HEK293T (cell line): ENCODE data around the gene LMO4.
A peak's percentile ranks its signal among the peaks of the same experiment; 100 is the strongest.

Experiments
- CTCF ChIA-PET: fragments of 350-600 bp; formaldehyde crosslinking; extraction: SDS; loops from one replicate; lab custom pipeline; 2021; ENCODE audit warnings: antibody characterized with exemption, inconsistent platforms; lab: Yijun Ruan, JAX
- POLR2A ChIA-PET: fragments of 350-600 bp; formaldehyde crosslinking; extraction: SDS; loops from one replicate; lab custom pipeline; 2020; ENCODE audit warnings: antibody characterized with exemption, inconsistent platforms; lab: Yijun Ruan, JAX
- DNase-seq: peaks from one replicate; pipeline ENCODE4 v3.0.0; 2012; ENCODE audit warnings: mixed read lengths; ENCODE audit errors: extremely low spot score
- ARNT ChIP-seq: fragments of 450-650 bp; IDR thresholded peaks from 2 replicates; pipeline ENCODE4 v1.6.1; 2017; ENCODE audit warnings: mild to moderate bottlenecking
- BHLHE40 ChIP-seq: fragments of 450-650 bp; IDR thresholded peaks from 2 replicates; pipeline ENCODE4 v1.6.1; 2016; ENCODE audit warnings: mild to moderate bottlenecking, moderate library complexity, borderline replicate concordance
- CTBP1 ChIP-seq: fragments of 450-650 bp; IDR thresholded peaks from 2 replicates; pipeline ENCODE4 v1.6.1; 2016; ENCODE audit warnings: borderline replicate concordance
- ELF4 ChIP-seq: fragments of 450-650 bp; IDR thresholded peaks from 2 replicates; pipeline ENCODE4 v1.6.1; 2017; ENCODE audit warnings: antibody characterized with exemption
- FOXA1 ChIP-seq: fragments of 450-650 bp; IDR thresholded peaks from 2 replicates; pipeline ENCODE4 v1.6.1; 2016; ENCODE audit warnings: mild to moderate bottlenecking
- FOXK2 ChIP-seq: fragments of 450-650 bp; IDR thresholded peaks from 2 replicates; pipeline ENCODE4 v1.6.1; 2016; ENCODE audit warnings: mild to moderate bottlenecking
- FOXM1 ChIP-seq: fragments of 450-650 bp; IDR thresholded peaks from 2 replicates; pipeline ENCODE4 v1.6.1; 2017; ENCODE audit warnings: mild to moderate bottlenecking, borderline replicate concordance
- HDGF ChIP-seq: fragments of 450-650 bp; IDR thresholded peaks from 2 replicates; pipeline ENCODE4 v1.6.1; 2017; ENCODE audit warnings: antibody characterized with exemption, borderline replicate concordance
- L3MBTL2 ChIP-seq: fragments of 450-650 bp; conservative IDR thresholded peaks from 2 replicates; pipeline ENCODE4 v1.6.1; 2016; ENCODE audit warnings: mild to moderate bottlenecking
- LEF1 ChIP-seq: fragments of 450-650 bp; IDR thresholded peaks from 2 replicates; pipeline ENCODE4 v1.6.1; 2017; ENCODE audit warnings: mild to moderate bottlenecking, borderline replicate concordance
- NFRKB ChIP-seq: fragments of 450-650 bp; IDR thresholded peaks from 2 replicates; pipeline ENCODE4 v1.6.1; 2016; ENCODE audit warnings: mild to moderate bottlenecking, moderate library complexity
- SP1 ChIP-seq: fragments of 450-650 bp; IDR thresholded peaks from 2 replicates; pipeline ENCODE4 v1.6.1; 2017
- SUZ12 ChIP-seq: fragments of 450-650 bp; IDR thresholded peaks from 2 replicates; pipeline ENCODE4 v1.6.1; 2016; ENCODE audit warnings: mild to moderate bottlenecking
- TARDBP ChIP-seq: fragments of 450-650 bp; IDR thresholded peaks from 2 replicates; pipeline ENCODE4 v1.6.1; 2016
- ZNF384 ChIP-seq: fragments of 450-650 bp; IDR thresholded peaks from 2 replicates; pipeline ENCODE4 v1.6.1; 2016
- TF ChIP-seq, protein P1 (sequence below): fragments of 450-650 bp; IDR thresholded peaks from 2 replicates; pipeline ENCODE4 v1.6.1; 2016

LMO4 gene

GRCh38 chr1:87379306-87379705 is 50.6 kb downstream of the LMO4 start:
- CTCF ChIA-PET: no interaction called here
- no peak for DNase-seq
- POLR2A ChIA-PET: no interaction called here
- no peak for TF ChIP-seq CTBP1
- no peak for TF ChIP-seq LEF1
- TF ChIP-seq SUZ12: no peak
- no peak for TF ChIP-seq ELF4
- no peak for TF ChIP-seq HDGF
- TF ChIP-seq, protein P1, sequence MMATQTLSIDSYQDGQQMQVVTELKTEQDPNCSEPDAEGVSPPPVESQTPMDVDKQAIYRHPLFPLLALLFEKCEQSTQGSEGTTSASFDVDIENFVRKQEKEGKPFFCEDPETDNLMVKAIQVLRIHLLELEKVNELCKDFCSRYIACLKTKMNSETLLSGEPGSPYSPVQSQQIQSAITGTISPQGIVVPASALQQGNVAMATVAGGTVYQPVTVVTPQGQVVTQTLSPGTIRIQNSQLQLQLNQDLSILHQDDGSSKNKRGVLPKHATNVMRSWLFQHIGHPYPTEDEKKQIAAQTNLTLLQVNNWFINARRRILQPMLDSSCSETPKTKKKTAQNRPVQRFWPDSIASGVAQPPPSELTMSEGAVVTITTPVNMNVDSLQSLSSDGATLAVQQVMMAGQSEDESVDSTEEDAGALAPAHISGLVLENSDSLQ: no peak
- no peak for TF ChIP-seq ARNT
- no peak for TF ChIP-seq FOXA1
- no peak for TF ChIP-seq FOXK2
- TF ChIP-seq NFRKB: no peak
- no peak for TF ChIP-seq L3MBTL2
- no peak for TF ChIP-seq BHLHE40
- no peak for TF ChIP-seq TARDBP
- no peak for TF ChIP-seq ZNF384
- no peak for TF ChIP-seq SP1

- no peak for DNase-seq
- ChIA-PET CTCF (no interaction called here), POLR2A (no interaction called here)
- TF ChIP-seq, protein P1: no peak
- no peak for TF ChIP-seq SP1
- TF ChIP-seq TARDBP: no peak
- no peak for TF ChIP-seq NFRKB
- TF ChIP-seq BHLHE40: no peak
- no peak for TF ChIP-seq L3MBTL2
- TF ChIP-seq FOXM1: no peak
- no peak for TF ChIP-seq ELF4
- TF ChIP-seq ZNF384: no peak
- TF ChIP-seq CTBP1: no peak
- TF ChIP-seq LEF1: no peak
- no peak for TF ChIP-seq HDGF
- TF ChIP-seq ARNT: no peak
- no peak for TF ChIP-seq FOXA1
- TF ChIP-seq FOXK2: no peak
- no peak for TF ChIP-seq SUZ12
Observed at GRCh38 chr1:87386217-87386790, 57.6 kb downstream of the LMO4 start.

GRCh38 chr1:87388411-87388810 is 59.7 kb downstream of the LMO4 start:
- ChIA-PET CTCF (no interaction called here), POLR2A (no interaction called here)
- TF ChIP-seq CTBP1 (no peak), HDGF (no peak), ELF4 (no peak), ARNT (no peak), FOXM1 (no peak), ZNF384 (no peak), TARDBP (no peak), NFRKB (no peak)
- DNase-seq: no peak

GRCh38 chr1:87389011-87389410 is 60.3 kb downstream of the LMO4 start:
- TF ChIP-seq NFRKB (no peak), FOXA1 (no peak), ZNF384 (no peak), BHLHE40 (no peak), SUZ12 (no peak), FOXM1 (no peak), SP1 (no peak), FOXK2 (no peak), TARDBP (no peak), ELF4 (no peak), L3MBTL2 (no peak)
- TF ChIP-seq, protein P1: no peak
- ChIA-PET CTCF (no interaction called here), POLR2A (interaction anchor here (0.7 kb wide), 1 partner anchor 22 kb away, joined by 4 read pairs; no protein-coding TSS in a partner anchor)
- no peak for DNase-seq

DNA sequence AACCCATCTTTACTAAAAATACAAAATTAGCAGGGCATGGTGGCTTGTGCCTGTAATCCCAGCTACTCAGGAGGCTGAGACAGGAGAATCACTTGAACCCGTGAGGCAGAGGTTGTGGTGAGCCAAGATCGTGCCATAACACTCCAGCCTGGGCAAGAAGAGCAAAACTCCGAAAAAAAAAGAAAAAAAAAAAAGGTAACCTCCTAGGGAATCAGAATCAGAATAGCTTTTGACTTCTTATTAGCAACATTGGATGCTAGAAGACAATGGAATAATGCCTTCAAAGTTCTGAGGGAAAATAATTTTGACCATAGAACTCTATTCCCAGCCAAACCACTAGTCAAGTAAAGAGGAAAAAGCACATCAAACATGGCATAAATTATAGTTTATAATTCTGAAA is 60.9 kb downstream of the LMO4 start:
- ChIA-PET CTCF (no interaction called here), POLR2A (interaction anchor here (0.7 kb wide), 1 partner anchor 21 kb away, joined by 4 read pairs; no protein-coding TSS in a partner anchor)
- TF ChIP-seq ZNF384 (0 out of 2 replicates have a peak, but pooled peaks have one; percentile 20), FOXK2 (no peak), TARDBP (no peak), BHLHE40 (no peak)
- TF ChIP-seq, protein P1: no peak
- DNase-seq: no peak
